Esophagus muscularis mucosa (tissue), 4 donors: ENCODE data around the gene DAPK1.

ENCODE experiments used
- EP300 ChIP-seq: sonication (generic); formaldehyde crosslinking; IDR thresholded peaks from one replicate; pipeline ENCODE4 v1.6.1; 2017; ENCODE audit warnings: antibody characterized with exemption
- POLR2A ChIP-seq: fragments of 450-650 bp; IDR thresholded peaks from one replicate; pipeline ENCODE4 v1.6.1; 2017; ENCODE audit warnings: antibody characterized with exemption, moderate library complexity, mild to moderate bottlenecking, low read depth
- TF ChIP-seq, protein P1 (sequence below), 3 experiments: fragments of 200-600 bp in 2 of 3; fragments of 450-650 bp in 1 of 3; sonication (generic) in 2 of 3; IDR thresholded peaks; one replicate each; pipeline ENCODE4 v1.5.1; 2017 to 2019; ENCODE audit warnings: antibody characterized with exemption in 3 of 3, mild to moderate bottlenecking in 2 of 3, moderate library complexity in 1 of 3

DNA sequence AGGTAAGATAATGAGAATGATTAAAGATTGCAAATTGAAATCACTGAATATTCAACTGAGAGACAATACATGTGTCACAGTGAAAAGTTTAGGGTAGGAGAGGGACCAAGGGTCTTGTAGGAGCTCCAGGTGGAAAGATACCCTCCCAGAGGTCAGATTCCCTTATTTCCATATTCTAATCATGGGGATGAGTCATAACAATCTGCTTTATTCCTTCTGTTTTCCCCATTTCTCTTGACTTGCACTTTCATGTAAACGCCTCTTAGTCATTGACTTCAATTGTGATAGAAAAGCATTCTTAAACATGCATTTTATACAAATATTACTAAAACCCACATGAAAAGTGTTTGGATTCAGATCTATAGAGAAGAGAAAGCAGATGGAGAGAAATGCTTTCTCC, 147.0 kb downstream of the DAPK1 start:
- TF ChIP-seq, protein P1, sequence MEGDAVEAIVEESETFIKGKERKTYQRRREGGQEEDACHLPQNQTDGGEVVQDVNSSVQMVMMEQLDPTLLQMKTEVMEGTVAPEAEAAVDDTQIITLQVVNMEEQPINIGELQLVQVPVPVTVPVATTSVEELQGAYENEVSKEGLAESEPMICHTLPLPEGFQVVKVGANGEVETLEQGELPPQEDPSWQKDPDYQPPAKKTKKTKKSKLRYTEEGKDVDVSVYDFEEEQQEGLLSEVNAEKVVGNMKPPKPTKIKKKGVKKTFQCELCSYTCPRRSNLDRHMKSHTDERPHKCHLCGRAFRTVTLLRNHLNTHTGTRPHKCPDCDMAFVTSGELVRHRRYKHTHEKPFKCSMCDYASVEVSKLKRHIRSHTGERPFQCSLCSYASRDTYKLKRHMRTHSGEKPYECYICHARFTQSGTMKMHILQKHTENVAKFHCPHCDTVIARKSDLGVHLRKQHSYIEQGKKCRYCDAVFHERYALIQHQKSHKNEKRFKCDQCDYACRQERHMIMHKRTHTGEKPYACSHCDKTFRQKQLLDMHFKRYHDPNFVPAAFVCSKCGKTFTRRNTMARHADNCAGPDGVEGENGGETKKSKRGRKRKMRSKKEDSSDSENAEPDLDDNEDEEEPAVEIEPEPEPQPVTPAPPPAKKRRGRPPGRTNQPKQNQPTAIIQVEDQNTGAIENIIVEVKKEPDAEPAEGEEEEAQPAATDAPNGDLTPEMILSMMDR (IDR thresholded peaks at IDR 0.05), result no peak
- no peak for TF ChIP-seq POLR2A
- no peak for TF ChIP-seq EP300
